HL-60 (cell line): Measurements from ENCODE around the gene UNC13B.

Experiments
- CTCF ChIP-seq: IDR thresholded peaks from one replicate; pipeline ENCODE4 v1.5.1; 2011; ENCODE audit warnings: low read length, control low read depth, inconsistent platforms; ENCODE audit not compliant: insufficient read depth
- GABPA ChIP-seq: IDR thresholded peaks from 2 replicates; pipeline ENCODE4 v1.6.1; 2012; ENCODE audit warnings: low read depth
- POLR2AphosphoS5 ChIP-seq: IDR thresholded peaks from 2 replicates; pipeline ENCODE4 v1.6.1; 2012; ENCODE audit warnings: low read depth
- REST ChIP-seq: IDR thresholded peaks from 2 replicates; pipeline ENCODE4 v1.6.1; 2012; ENCODE audit warnings: low read depth; ENCODE audit not compliant: insufficient replicate concordance

DNA sequence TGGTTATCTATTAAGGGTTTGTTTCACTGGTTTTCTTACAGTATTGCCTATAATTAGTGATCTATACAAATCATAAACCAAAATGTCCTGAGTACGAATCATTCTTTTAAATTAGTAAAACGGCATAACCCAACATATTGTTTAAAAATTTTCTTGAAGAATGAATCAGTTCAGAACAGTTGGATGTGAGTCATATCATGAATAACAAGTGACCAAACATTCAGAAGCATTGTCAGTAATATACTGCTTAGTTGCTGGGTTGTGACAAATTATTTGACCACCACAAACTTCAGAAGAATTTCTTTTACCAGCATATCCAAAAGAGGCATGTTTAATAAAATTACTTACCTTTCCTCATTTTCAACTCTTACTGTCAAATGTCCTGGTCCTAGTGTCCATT, 111.2 kb downstream of the UNC13B start:
- TF ChIP-seq POLR2AphosphoS5 (no peak), CTCF (no peak), REST (no peak), GABPA (no peak)
